Measurements from ENCODE around the gene LARP4B. TPM values are rescaled to one million over a fixed set of nuclear protein-coding genes. Genes with fewer than 3 reads are reported as not detected.
A peak's percentile ranks its signal among the peaks of the same experiment; 100 is the strongest.

Gene LARP4B
- total RNA-seq, 1 experiment from 2014 or later: 47.7 TPM

DNA sequence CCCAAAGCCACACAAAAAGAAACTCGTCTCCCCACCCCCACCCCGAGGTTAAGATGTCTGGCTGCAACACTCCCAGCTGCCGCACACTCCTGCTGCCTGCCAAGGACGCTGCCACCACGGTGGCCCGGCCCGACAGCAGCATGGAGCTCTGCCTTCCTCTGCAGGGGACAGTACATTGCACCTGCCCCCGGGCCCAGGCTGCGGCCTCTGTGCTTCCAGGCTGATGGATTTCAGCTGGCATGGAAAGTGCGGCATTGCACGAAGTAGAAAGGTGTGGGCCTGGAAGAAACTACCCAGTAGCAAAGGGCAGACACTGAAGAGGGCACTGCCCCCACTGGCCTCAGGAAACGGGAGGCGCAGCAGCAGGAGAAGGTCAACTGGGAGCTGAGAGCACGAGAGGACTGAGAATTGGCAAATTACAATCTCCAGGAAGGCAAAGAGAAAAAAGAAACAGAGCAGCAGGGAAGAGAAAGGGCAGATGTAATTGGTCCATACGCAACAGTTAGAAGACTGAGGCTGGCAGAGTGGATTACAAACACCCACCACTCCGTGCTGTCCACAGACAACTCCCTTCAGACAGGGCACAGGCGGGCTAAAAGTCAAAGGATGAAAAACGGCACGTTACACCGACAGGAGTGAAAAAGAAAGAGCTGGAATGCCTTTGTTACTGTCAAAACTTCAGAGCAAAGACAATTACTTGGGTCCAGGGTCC lies 124.9 kb downstream of the LARP4B start:
- DNase-seq (ENCODE audit: low read depth in 1 of 2, low spot score in 2 of 2): no peak
- no peaks in the 10 kb centered on the region for H3K9me3 ChIP-seq (replicated peaks)
- peaks cover 34% of the 10 kb centered on the region for H3K4me1 ChIP-seq (replicated peaks)
- no peak overlapping the region for H3K4me3 ChIP-seq
- no peaks in the 10 kb centered on the region for H3K27me3 ChIP-seq (replicated peaks)
- peaks cover 67% of the 10 kb centered on the region for H3K36me3 ChIP-seq
- no peak overlapping the region for H3K27ac ChIP-seq

- Histone ChIP-seq H3K27ac (no peak overlapping the region), H3K9me3 (replicated peaks) (no peaks in the 10 kb centered on the region), H3K27me3 (replicated peaks) (no peaks in the 10 kb centered on the region), H3K4me1 (replicated peaks) (peaks cover 38% of the 10 kb centered on the region), H3K4me3 (no peak overlapping the region), H3K36me3 (peaks cover 59% of the 10 kb centered on the region)
- peak in 1 of 2 experiments; percentile 43 for DNase-seq (ENCODE audit: low read depth in 1 of 2, low spot score in 2 of 2)
Measured at GRCh38 chr10:805620-806305, 125.7 kb downstream of the LARP4B start.

- Histone ChIP-seq H3K4me1 (replicated peaks) (peaks cover 38% of the 10 kb centered on the region), H3K36me3 (peaks cover 51% of the 10 kb centered on the region), H3K27me3 (replicated peaks) (no peaks in the 10 kb centered on the region), H3K27ac (no peak overlapping the region), H3K9me3 (replicated peaks) (no peaks in the 10 kb centered on the region), H3K4me3 (no peak overlapping the region)
- DNase-seq (ENCODE audit: low read depth in 1 of 2, low spot score in 2 of 2): peak in 1 of 2 experiments; percentile 47
Measured at GRCh38 chr10:804787-805619, 126.5 kb downstream of the LARP4B start.

DNA sequence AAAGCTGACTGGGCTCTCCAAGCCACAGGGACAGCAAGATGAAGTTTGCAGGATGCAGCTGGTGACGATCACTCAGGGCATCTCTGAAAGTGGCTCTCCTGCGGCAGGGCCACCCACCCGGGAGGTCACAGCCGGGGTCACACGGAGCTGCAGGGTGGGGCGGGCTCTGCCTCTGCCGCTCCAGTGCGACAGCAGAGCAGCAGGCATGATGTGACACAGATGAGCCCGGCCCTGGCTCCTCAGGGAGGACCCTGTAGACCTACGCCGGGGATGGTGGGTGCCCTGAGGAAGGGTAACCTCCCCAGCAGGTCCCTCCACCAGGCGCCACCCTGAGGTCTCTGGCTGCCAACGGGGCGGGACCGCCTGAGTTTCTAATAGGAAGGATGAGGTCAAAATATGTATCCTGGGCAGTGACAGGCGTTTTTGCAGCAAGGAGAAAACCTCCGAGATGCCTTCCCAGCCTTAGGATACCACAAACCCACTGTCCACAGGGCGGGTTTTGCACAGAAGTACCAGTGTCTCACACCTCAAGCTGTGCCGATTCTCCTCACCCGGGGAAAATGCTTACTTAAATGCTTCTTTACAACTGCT lies 127.2 kb downstream of the LARP4B start:
- Histone ChIP-seq H3K27me3 (replicated peaks) (no peaks in the 10 kb centered on the region), H3K4me3 (no peak overlapping the region), H3K9me3 (replicated peaks) (no peaks in the 10 kb centered on the region), H3K27ac (no peak overlapping the region), H3K4me1 (replicated peaks) (peaks cover 38% of the 10 kb centered on the region), H3K36me3 (peaks cover 44% of the 10 kb centered on the region)
- DNase-seq (ENCODE audit: low read depth in 1 of 2, low spot score in 2 of 2): peak; percentile 61 to 79

DNA sequence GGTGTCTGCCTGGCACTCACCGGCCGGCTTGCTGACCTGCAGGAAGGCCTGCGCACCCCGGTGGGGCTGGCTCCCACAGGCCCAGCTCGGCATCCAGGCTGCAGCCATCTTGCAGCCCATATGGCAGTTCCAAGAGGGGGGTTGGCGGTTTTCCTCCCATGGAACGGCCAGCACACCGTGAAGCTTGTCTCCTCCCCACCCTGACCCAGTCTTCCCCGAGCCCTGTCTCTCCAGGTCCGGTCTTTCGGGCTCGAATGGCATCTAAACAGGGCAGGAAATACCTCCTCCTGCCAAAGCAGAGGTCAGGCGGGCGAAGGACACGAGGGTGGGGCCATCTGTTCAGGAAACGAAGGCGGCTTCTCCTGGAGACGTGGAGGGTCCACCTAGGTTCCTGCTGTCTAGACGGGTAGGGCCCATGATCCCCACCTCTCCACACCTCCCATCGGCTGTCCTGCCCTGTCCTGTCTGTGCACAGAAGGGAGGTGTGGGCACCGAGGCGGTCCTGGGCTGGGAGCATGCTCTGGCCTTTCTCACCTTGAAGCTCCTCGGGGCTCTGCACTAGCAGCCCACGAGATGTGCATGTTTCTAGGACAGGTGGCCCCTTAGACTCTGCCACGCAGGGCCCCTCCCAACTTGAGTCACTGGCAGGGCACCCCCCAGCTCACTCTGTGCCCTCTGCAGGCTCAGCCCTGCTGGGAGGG lies 128.3 kb downstream of the LARP4B start:
- no peak overlapping the region for H3K4me3 ChIP-seq
- H3K27ac ChIP-seq: no peak overlapping the region
- H3K9me3 ChIP-seq (replicated peaks): no peaks in the 10 kb centered on the region
- peaks cover 34% of the 10 kb centered on the region for H3K36me3 ChIP-seq
- no peaks in the 10 kb centered on the region for H3K27me3 ChIP-seq (replicated peaks)
- DNase-seq (ENCODE audit: low read depth in 1 of 2, low spot score in 2 of 2): no peak
- peaks cover 38% of the 10 kb centered on the region for H3K4me1 ChIP-seq (replicated peaks)

DNA sequence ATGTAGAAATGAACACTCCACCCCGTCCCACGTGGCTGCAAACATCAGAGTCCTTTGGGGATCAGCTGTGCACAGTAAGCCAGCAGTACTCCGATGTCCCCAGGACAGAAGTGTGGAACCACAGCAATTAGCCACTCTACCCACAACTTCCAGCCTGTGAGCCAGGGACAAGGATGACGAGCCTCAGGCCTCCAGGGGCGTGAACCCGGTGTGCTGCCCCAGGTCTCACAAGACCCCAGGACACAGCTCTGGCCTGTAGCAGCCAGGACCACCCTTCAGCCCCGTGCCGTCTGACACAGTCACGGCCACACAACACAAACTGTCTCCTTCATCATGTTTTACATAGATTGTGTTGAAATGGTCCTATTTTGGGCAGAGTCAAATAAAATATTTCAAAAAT lies 129.0 kb downstream of the LARP4B start:
- Histone ChIP-seq H3K9me3 (replicated peaks) (no peaks in the 10 kb centered on the region), H3K4me1 (replicated peaks) (peaks cover 38% of the 10 kb centered on the region), H3K27me3 (replicated peaks) (no peaks in the 10 kb centered on the region), H3K27ac (no peak overlapping the region), H3K36me3 (peaks cover 31% of the 10 kb centered on the region), H3K4me3 (no peak overlapping the region)
- DNase-seq (ENCODE audit: low read depth in 1 of 2, low spot score in 2 of 2): no peak

DNA sequence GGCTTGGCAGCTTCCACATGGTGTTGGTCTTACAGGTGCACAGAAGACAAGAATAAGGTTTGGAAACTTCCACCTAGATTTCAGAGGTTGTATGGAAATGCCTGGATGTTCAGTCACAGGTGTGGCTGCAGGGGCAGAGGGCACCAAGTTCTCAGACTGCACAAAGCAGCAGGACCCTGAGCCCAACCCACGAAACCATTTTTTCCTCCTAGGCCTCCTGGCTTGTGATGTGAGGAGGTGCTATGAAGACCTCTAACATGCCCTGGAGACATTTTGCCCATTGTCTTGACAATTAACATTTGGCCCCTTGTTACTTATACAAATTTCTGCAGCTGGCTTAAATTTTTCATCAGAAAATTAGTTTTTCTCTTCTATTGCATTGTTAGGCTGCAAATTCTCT lies 134.3 kb downstream of the LARP4B start:
- no peaks in the 10 kb centered on the region for H3K27me3 ChIP-seq (replicated peaks)
- no peak overlapping the region for H3K27ac ChIP-seq
- peaks cover 6% of the 10 kb centered on the region for H3K36me3 ChIP-seq
- H3K4me3 ChIP-seq: no peak overlapping the region
- peaks cover 12% of the 10 kb centered on the region for H3K4me1 ChIP-seq (replicated peaks)
- no peak for DNase-seq (ENCODE audit: low read depth in 1 of 2, low spot score in 2 of 2)
- peaks cover 4% of the 10 kb centered on the region for H3K9me3 ChIP-seq (replicated peaks)

DNA sequence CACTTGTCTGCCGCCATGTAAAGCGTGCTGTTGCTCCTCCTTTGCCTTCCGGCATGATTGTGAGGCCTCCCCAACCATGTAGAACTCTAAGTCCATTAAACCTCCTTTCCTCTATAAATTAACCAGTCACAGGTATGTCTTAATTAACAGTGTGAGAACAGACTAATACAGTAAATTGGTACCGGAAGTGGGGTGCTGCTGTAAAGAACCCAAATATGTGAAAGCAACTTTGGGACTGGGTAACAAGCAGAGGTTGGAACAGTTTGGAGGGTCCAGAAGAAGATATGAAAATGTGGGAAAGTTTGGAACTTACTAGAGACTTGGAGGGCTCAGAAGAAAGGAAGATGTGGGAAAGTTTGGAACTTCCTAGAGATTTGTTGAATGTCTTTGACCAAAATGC lies 135.3 kb downstream of the LARP4B start:
- no peak for DNase-seq (ENCODE audit: low read depth in 1 of 2, low spot score in 2 of 2)

DNA sequence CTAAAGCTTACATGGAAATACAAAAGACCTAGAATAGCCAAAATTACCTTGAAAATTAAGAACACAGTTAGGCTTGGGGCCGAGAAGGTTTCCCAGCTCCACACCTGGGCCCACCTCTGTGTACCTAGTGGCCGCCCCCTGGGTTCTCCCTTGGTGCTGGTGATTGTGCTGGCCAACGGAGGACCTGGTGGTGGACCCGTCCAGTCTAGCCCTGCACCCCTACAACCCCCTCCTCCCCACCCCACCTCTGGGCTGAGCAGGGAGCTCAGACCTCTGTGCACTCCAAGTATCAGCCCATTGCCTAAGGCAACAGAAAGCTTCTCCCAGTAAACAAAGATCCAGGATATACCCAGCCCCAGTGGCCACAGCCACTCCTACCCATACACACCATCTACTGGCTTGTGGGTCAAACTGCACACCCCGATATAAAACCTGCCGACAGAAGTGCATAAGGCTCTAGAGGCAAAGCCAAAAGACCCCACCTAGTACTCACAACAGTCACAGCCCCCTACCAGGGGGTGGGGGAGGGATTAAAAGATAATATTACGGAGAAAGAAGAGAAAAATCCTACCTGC lies 137.0 kb downstream of the LARP4B start:
- Histone ChIP-seq H3K4me3 (no peak overlapping the region), H3K9me3 (replicated peaks) (peaks cover 4% of the 10 kb centered on the region), H3K4me1 (replicated peaks) (peaks cover 6% of the 10 kb centered on the region), H3K27ac (no peak overlapping the region), H3K27me3 (replicated peaks) (no peaks in the 10 kb centered on the region), H3K36me3 (peaks cover 9% of the 10 kb centered on the region)
- DNase-seq (ENCODE audit: low read depth in 1 of 2, low spot score in 2 of 2): no peak

More for the DNA sequence above, 135.3 kb downstream of the LARP4B start:
- Histone ChIP-seq H3K4me3 (no peak overlapping the region), H3K36me3 (peaks cover 9% of the 10 kb centered on the region), H3K4me1 (replicated peaks) (peaks cover 4% of the 10 kb centered on the region), H3K27ac (no peak overlapping the region), H3K27me3 (replicated peaks) (no peaks in the 10 kb centered on the region), H3K9me3 (replicated peaks) (peaks cover 4% of the 10 kb centered on the region)

DNA sequence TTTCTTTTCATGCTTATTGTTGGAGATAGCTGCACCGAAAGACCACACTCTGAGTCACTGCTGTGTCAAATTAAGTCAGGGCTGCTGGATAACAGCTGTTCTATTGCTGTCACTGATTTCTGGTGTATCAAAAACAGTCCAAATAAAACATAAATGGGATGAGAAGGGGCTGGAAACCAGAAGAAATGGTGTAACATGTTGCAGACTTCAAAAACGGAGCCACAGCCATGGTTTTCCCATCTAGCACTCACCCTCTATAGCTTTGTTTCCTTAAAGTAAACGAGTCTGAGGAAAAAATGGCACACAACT lies 138.8 kb downstream of the LARP4B start:
- H3K4me3 ChIP-seq: no peak overlapping the region
- DNase-seq (ENCODE audit: low read depth in 1 of 2, low spot score in 2 of 2): no peak
- peaks cover 21% of the 10 kb centered on the region for H3K4me1 ChIP-seq (replicated peaks)
- peaks cover 8% of the 10 kb centered on the region for H3K36me3 ChIP-seq
- H3K9me3 ChIP-seq (replicated peaks): peaks cover 4% of the 10 kb centered on the region
- H3K27me3 ChIP-seq (replicated peaks): no peaks in the 10 kb centered on the region
- H3K27ac ChIP-seq: no peak overlapping the region

DNA sequence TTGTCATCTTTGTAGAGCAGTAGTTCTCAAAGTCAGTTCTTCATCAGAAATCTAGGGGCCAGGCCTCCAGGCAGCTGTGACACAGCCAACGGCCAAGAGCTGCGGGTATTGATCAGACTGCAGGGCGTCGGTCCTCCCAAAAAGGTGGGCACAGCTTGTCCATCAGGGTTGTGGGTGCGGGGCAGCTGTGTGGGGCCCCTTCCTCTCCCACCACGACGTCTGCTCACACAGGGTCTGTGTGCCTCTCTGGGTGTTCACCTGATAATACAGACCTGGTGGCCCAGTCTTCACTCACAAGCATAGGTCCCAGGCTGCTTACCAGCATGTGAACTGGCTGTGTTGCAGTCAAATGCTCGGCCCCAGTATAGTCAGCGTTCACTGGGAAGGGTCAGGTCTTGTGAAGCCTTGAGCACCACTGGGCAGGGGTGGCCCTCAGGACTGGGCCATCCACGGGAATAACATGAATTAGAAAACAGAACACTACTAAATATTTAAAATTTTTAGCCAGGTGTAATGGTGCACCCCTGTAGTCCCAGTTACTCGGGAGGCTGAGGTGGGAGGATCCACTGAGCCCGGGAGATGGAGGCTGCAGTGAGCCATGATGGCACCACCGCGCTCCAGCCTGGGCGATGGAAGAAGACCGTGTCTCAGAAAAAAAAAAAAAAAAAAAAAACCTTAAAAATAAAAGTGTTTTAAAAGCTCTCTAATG lies 139.3 kb downstream of the LARP4B start:
- H3K27ac ChIP-seq: no peak overlapping the region
- peaks cover 4% of the 10 kb centered on the region for H3K9me3 ChIP-seq (replicated peaks)
- H3K4me1 ChIP-seq (replicated peaks): peaks cover 24% of the 10 kb centered on the region
- H3K4me3 ChIP-seq: no peak overlapping the region
- H3K36me3 ChIP-seq: peaks cover 4% of the 10 kb centered on the region; the same call in 1 of the 2 replicates
- DNase-seq (ENCODE audit: low read depth in 1 of 2, low spot score in 2 of 2): no peak
- H3K27me3 ChIP-seq (replicated peaks): no peaks in the 10 kb centered on the region

GRCh38 chr10:791639-792038 lies 139.9 kb downstream of the LARP4B start:
- peaks cover 4% of the 10 kb centered on the region for H3K9me3 ChIP-seq (replicated peaks)
- no peak overlapping the region for H3K27ac ChIP-seq
- H3K4me3 ChIP-seq: no peak overlapping the region
- 0 out of 2 replicates have a peak, but pooled peaks cover 4% of the 10 kb centered on the region for H3K36me3 ChIP-seq
- H3K27me3 ChIP-seq (replicated peaks): no peaks in the 10 kb centered on the region
- DNase-seq (ENCODE audit: low read depth in 1 of 2, low spot score in 2 of 2): peak in 1 of 2 experiments; percentile 31
- peaks cover 24% of the 10 kb centered on the region for H3K4me1 ChIP-seq (replicated peaks)
